Esophagus squamous epithelium (tissue), 5 donors: ENCODE measurements around the gene RIPOR1. TPM values are rescaled to one million over a fixed set of nuclear protein-coding genes. Genes with fewer than 3 reads are reported as not detected.

Source experiments
- DNase-seq: peaks from one replicate; lab custom pipeline; 2025; lab: John Stamatoyannopoulos, UW
- H3K27ac ChIP-seq, 4 donors: fragments of 200-600 bp; sonication (generic); one replicate each; pipeline ENCODE4 v1.5.1; 2016 to 2019; ENCODE audit warnings: mild to moderate bottlenecking in 1 of 4
- H3K27me3 ChIP-seq, 4 donors: fragments of 200-600 bp; sonication (generic); 1 replicate in 3 of 4; 2 replicates in 1 of 4; pipeline versions ENCODE4 v1.5.1 to v1.6.0; 2017 to 2021; ENCODE audit warnings: antibody characterized with exemption in 1 of 4
- H3K36me3 ChIP-seq, 3 donors: fragments of 200-600 bp; sonication (generic); one replicate each; pipeline ENCODE4 v1.5.1; 2016 to 2019
- H3K4me1 ChIP-seq, 3 donors: fragments of 200-600 bp; sonication (generic); one replicate each; pipeline ENCODE4 v1.5.1; 2017 to 2019
- H3K4me3 ChIP-seq, 4 donors: fragments of 200-600 bp; sonication (generic); 1 replicate in 3 of 4; 2 replicates in 1 of 4; pipeline ENCODE4 v1.5.1; 2016 to 2019; ENCODE audit warnings: mild to moderate bottlenecking in 2 of 4, moderate library complexity in 1 of 4
- H3K9me3 ChIP-seq, 3 donors: fragments of 200-600 bp; sonication (generic); one replicate each; pipeline ENCODE4 v1.5.1; 2016 to 2019
- CTCF ChIP-seq, 6 experiments: fragments of 450-650 bp in 4 of 6; fragments of 200-600 bp in 2 of 6; sonication (generic) in 2 of 6; IDR thresholded peaks; one replicate each; pipeline ENCODE4 v1.5.1; 2016 to 2019; ENCODE audit warnings: antibody characterized with exemption in 6 of 6, mild to moderate bottlenecking in 4 of 6, moderate library complexity in 4 of 6
- POLR2A ChIP-seq, 4 donors: fragments of 450-650 bp; IDR thresholded peaks; one replicate each; pipeline ENCODE4 v1.6.1; 2017; ENCODE audit warnings: antibody characterized with exemption in 4 of 4, mild to moderate bottlenecking in 4 of 4, moderate library complexity in 3 of 4
- WGBS, 2 donors: methylation state at CpG; one replicate each; pipeline ENCODE4 v1.1.5; 2018; 5-methylcytosine and 5-hydroxymethylcytosine counted together
- intact Hi-C: fragments of 100-400 bp; cut with DNase I; formaldehyde crosslinking; loops from one replicate; pipeline ENCODE4 v1.15.0; 2022
- total RNA-seq, 4 donors: library from RNA; depleted of rRNA; stranded (reverse); fragments of >200 nt; gene quantifications; one replicate each; pipeline ENCODE4 v1.1.0, GENCODE V29; 2016
- donor health status: DM: yes; HTN: yes; CAD: no.

Gene RIPOR1
- total RNA-seq, 4 donors from 2014 or later = 6.6 to 24.0 (median 15.6) TPM

DNA sequence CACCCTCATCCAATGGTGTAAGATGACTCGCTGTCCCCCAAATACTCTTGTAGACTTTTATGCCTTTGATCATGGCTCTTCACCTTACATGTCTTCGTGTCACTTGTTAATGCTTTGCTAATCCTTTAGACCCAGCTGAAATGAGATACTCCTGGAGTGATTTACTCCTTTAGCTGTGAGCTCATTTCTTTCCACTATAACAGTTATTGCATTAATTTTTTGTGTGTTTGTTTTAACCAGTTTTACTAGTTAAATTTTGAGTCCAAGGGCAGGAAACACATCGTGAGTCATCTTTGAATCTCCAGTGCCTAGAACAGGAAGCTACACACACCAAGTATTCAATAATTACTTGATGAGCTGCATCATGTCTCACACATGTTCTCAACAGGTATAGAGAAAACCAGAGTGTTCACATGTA lies 27.2 kb downstream of the RIPOR1 start:
- Histone ChIP-seq H3K27ac (peak overlapping the region; percentile 60 to 81 (median 78)), H3K27me3 (no peaks in the 10 kb centered on the region), H3K36me3 (no peaks in the 10 kb centered on the region), H3K9me3 (no peaks in the 10 kb centered on the region), H3K4me3 (no peak overlapping the region), H3K4me1 (peaks cover 18 to 63% (median 22%) of the 10 kb centered on the region in 3 donors)
- intact Hi-C loops = no loop called here
- 24 to 41% methylated on average over 3 of the region's 3 CpGs for WGBS, 2 donors
- DNase-seq = no peak
- TF ChIP-seq POLR2A (IDR thresholded peaks at IDR 0.05) = no peak
- no peak for TF ChIP-seq CTCF (IDR thresholded peaks at IDR 0.05)

GRCh38 chr16:67558859-67559258 lies 30.2 kb downstream of the RIPOR1 start:
- intact Hi-C loops = no loop called here
- no peaks in the 10 kb centered on the region for H3K36me3 ChIP-seq
- no peak for DNase-seq
- WGBS, 2 donors = 65 to 69% methylated on average over 1 of the region's 1 CpG
- no peaks in the 10 kb centered on the region for H3K9me3 ChIP-seq
- H3K4me1 ChIP-seq = peaks cover 18 to 57% (median 27%) of the 10 kb centered on the region in 3 donors
- H3K27ac ChIP-seq = no peak overlapping the region
- no peak for TF ChIP-seq CTCF (IDR thresholded peaks at IDR 0.05)
- no peak for TF ChIP-seq POLR2A (IDR thresholded peaks at IDR 0.05)
- H3K4me3 ChIP-seq = no peak overlapping the region
- no peaks in the 10 kb centered on the region for H3K27me3 ChIP-seq

DNA sequence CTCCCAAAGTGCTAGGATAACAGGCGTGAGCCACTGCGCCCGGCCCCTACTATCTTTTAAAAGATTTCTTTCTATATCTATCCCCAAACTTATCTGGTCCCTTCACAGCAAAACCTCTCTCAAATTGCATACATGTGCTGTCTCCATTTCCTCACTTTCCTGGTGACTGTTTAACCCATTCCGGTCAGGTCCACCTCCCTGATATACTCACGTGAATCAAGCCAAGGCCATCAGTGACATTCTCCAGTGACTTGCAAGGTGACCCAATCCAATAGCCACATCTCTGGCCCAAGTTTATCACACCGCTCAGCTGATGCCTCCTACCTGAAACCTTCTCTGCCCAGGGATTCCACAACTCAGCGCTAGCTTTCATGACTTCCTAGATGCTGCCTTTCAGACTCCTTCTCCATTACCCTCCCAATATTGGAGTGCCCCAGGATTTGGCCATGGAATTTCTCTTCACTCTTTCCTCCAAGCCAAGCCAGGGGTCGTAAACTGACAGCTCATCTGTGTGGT lies 32.3 kb downstream of the RIPOR1 start:
- Histone ChIP-seq H3K27ac (peak overlapping the region in 3 of 4 donors; percentile 100), H3K4me3 (peak overlapping the region in 2 of 4 donors; percentile 89 to 98), H3K9me3 (no peaks in the 10 kb centered on the region), H3K4me1 (peaks cover 21 to 62% (median 30%) of the 10 kb centered on the region in 3 donors), H3K27me3 (no peaks in the 10 kb centered on the region), H3K36me3 (no peaks in the 10 kb centered on the region)
- TF ChIP-seq POLR2A (IDR thresholded peaks at IDR 0.05) (no peak), CTCF (IDR thresholded peaks at IDR 0.05) (no peak)
- intact Hi-C loops = loop anchor here (10.0 kb wide), 1 partner anchor 104 kb away; the partner anchor contains the start of genes ACD, C16orf86, ENKD1 and PARD6A
- WGBS, 2 donors = 85 to 88% methylated on average over 8 of the region's 8 CpGs
- no peak for DNase-seq

DNA sequence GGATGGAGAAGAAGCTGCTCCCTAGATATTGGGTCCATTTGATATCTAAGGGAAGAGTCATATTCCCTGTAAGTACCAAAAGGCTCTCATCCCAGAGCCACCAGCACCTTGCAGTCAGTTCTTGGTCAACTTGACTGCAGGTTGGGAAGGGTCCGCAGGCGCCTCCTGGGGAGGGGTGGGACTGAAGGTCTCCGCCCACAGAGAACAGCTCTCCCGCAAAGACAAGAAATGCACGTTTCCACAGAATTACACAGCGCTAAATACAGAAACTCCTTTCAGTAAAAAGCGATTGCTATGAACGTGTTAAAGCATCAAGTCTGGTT lies 32.8 kb downstream of the RIPOR1 start:
- intact Hi-C loops = loop anchor here (10.0 kb wide), 1 partner anchor 103 kb away; the partner anchor contains the start of genes ACD, C16orf86, ENKD1 and PARD6A
- Histone ChIP-seq H3K4me3 (peak overlapping the region; percentile 62 to 98 (median 91)), H3K36me3 (no peaks in the 10 kb centered on the region), H3K27me3 (no peaks in the 10 kb centered on the region), H3K27ac (peak overlapping the region; percentile 100), H3K9me3 (no peaks in the 10 kb centered on the region), H3K4me1 (peaks cover 16 to 60% (median 24%) of the 10 kb centered on the region in 3 donors)
- TF ChIP-seq POLR2A (IDR thresholded peaks at IDR 0.05) (no peak), CTCF (IDR thresholded peaks at IDR 0.05) (no peak)
- 0 to 1% methylated on average over 7 to 8 of the region's 8 CpGs for WGBS, 2 donors
- no peak for DNase-seq

DNA sequence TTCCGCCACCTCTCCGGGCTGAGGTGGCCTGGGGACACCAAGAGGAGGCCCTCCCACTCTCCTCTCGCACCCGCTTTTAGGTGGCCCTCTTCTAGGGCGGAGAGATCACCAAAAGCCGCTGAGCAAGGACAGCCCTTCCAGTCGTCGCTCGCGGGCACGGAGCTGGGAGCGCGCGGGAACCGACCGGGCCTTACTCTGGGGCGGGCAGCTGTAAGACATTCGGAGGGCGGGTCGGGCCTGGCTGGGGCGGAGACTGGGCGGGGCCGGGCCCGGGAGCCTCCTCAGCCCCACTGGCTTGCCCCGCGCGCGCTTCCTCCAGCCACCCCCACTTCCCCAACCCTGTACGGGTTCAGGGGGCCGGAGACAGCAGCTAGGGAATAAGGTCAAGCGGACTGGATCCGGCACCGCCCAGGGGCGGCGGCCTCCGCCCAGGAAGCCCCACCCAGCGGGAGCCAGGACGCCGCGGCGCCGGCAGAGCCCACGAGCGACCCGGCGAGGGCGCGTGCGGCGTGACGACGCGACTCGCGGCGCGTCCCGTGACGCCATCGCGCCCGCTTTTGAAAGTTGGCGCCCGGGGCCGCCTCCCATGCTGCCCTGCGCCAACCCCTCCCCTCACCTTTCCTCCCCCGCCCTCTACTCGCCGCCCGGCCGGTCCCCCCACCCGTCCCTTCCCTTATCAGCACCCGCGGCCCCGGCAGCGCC lies 33.3 kb downstream of the RIPOR1 start:
- Histone ChIP-seq H3K27me3 (no peaks in the 10 kb centered on the region), H3K4me1 (peaks cover 15 to 59% (median 28%) of the 10 kb centered on the region in 3 donors), H3K27ac (peak overlapping the region; percentile 100), H3K36me3 (no peaks in the 10 kb centered on the region), H3K4me3 (peak overlapping the region; percentile 62 to 98 (median 91)), H3K9me3 (no peaks in the 10 kb centered on the region)
- TF ChIP-seq CTCF (IDR thresholded peaks at IDR 0.05) (no peak), POLR2A (IDR thresholded peaks at IDR 0.05) (peak in 3 of 4 donors; percentile 18 to 82 (median 33))
- WGBS, 2 donors = 0% methylated on average over 6 to 16 of the region's 76 CpGs
- DNase-seq = peak; percentile 87
- intact Hi-C loops = loop anchor here (10.0 kb wide), 1 partner anchor 103 kb away; the partner anchor contains the start of genes ACD, C16orf86, ENKD1 and PARD6A
